SKM-1 treated with dmso at 0.1 percent for 144 hours (cell line): ENCODE data around the gene RSPO3.

Experiments used
- DNase-seq: peaks from one replicate; lab custom pipeline; 2025; ENCODE audit not compliant: unreplicated experiment; lab: John Stamatoyannopoulos, UW

RSPO3 gene

DNA sequence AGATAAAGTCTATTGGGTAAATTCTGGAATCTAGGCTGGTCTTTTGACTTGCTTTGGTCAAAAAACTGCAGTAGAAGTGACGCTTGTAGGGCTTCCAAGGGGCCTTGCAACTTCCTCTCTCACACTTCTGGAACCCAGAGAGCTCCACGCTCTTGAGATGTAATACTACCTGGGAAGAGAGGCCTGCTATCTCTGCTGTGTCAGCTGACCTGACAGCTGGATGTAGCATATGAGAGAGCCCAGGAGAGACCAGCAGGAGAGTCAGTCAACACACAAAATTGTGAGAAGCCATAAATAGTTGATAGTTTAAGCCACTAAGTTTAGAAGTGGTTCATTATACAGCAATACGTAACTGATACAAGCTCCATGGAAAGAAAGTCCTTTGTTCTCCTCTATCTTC is 7.8 kb upstream of the RSPO3 start:
- no peak for DNase-seq

DNA sequence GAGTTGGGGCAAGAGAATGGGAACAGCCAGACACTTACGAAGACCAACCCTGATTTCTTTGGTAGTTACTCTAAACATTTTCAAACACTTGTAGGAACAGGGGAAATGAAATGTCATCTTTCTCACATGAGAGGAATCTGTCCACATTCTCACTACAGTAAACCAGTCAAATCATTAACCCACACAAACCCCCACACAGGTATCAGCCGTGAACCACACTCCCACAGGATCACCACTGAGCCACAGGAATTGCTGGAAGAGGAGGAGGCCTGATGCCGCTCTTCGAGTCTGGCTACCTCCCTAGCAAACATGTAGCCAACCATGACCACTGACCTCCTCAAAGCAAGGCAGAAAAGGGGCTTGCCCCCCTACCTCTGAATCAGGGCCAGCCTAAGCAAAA is 6.9 kb upstream of the RSPO3 start:
- DNase-seq: no peak

DNA sequence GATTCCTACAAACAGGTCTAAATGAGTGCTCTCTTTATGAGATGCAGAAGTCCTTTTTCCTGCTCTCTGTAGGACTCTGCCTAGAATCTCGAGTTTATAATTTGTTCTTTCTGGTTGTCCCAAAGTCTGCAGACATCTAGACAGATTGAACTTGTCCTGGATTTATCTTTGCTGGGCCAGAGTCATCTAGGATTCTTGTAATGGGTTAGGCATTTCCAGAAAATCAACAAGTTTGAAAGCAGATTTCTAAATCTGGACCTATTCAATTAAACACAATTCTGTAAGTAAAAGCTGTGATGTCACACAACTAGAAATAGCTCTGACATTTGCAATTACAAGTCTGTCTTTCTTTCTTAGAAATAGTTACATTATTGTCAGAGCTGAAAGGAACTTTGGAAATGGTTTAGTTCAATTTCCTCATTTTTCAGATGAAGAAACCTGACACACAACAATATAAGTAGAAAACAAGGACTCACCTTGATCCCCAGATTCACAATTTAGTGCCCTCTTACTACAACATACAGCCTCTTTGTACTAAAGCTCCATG is 4.2 kb upstream of the RSPO3 start:
- no peak for DNase-seq

DNA sequence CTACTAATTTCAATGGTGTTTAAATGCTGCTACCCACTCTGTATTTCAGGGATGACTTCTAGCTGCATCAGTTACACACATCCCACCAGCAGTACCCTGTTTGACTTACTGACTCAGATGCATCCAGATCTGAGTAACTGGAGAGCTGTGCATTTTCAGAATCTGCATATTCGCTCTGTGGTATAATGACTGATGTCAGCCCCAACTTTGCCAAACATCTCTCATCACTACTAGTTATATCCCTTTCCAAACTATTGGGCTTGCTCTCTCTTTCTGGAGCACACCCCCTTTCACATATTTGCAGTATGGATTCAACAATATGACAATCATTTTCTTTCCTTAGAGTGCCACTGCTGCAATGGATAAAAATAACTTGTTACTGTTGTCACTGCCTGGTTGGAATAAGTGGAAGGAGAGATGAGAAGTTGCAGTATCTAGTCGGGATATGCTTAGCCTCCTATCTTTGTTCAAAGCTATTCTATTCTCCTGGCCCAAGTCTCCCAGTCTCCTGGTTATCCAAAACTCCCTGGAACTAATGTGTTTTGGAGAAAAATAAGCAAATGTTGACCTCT is 3.3 kb upstream of the RSPO3 start:
- DNase-seq: no peak

DNA sequence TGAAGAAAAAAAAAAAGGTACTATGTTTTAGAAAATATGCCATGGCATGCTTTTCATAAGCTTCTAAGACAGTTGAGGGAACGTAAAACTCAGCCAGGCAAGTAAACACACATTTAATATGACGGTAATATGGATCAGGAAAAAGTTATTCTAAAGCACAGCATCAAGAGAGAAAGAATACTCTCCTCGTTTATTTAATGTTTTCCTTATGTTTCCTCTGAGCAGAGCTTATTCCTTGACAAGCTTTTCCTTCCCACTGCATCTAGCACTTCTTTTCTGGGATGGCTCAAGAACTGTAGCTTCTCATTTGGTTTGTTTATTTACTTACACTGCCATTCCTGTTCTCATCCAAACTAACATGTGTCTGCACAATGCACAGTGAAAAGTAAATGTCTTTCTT is 2.7 kb upstream of the RSPO3 start:
- no peak for DNase-seq

DNA sequence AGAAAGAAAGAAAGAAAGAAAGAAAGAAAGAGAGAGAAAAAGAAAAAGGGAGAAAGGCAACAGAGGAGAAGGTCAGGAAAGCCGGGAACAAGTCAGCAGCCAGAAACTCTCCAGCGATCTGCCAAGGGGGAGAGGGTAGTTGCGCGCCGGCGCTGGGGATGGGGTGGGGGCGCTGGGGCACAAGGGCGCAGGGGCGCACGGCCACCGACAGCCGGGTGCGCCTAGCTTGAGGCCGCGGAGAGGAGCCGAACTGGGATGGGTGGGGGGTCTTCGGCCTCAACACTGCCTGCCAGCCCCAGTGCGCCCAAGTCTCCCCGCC is 533 bp upstream of the RSPO3 start:
- no peak for DNase-seq

DNA sequence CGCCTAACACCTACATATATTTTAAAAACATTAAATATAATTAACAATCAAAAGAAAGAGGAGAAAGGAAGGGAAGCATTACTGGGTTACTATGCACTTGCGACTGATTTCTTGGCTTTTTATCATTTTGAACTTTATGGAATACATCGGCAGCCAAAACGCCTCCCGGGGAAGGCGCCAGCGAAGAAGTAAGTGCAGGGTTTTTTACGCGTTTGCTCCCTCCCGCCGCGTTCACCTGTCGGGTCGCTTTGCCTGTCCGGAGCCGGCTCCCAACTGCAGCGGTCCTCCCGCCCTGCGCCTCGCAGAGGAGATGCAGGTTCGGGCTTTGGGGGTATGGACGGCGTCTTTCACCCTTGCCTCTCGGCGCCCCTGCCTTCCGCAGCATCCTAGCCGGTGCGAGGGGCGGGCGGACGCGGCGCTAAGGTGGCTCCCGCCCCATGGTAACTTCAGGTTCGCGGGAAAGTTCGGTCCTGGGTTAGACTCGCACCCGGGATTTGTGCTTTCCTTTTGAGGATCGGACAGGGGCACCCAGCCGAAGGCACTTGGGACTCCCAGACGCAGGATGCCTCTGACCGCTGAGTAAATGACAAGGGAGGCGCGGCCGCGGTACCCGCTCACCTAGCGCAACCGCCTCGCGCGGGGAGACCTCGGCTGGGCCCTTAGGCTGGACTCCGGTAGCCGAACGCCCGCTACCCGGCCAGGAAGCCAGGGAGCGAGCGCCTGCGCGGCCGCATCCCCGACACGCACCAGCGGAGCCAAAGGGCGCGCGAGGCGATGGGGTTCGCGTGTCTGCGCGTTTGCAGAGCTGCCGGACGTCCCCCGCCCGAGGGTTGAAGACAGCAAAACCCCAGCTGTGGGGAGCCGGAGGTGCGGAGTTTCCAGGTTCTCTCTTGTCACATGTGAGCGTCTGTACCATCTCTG is 891 bp downstream of the RSPO3 start:
- DNase-seq: no peak

DNA sequence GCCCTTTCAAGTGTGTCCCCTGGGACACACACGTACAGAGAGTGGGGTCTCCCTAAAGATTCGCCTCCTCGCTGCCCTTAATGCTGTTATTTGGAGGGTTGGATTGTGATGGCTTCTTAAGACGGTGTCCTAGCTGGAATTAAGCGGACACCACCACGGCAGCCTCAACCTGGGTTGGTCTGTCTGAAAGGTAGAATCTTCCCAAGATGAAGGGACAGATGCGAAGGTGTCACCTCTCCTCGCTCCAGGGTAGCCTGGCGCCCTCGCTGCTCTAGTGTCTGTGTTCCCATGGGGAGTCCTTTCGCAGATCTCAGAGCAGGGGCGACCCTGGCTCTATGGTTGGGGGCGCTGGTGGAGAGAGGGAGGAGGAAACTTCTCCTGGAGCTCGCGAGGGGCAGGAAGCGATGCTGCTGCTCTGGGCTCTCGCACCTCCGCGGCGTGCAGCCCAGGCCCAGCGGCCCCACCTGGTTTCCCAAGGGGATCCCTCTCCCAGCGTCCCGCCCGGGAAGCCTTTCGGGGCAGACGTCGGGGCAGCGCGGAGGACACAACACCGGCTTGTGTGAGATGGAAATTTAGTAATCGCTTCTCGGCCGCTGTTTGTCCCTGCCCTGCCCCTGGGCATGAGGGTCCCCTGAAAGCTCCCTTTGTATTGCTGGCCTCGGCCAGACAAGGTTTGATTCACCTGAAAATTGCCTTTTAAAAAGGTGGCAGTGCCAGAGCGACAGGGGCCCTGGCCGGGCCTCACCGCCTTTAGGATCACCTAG is 1.7 kb downstream of the RSPO3 start:
- DNase-seq: no peak

DNA sequence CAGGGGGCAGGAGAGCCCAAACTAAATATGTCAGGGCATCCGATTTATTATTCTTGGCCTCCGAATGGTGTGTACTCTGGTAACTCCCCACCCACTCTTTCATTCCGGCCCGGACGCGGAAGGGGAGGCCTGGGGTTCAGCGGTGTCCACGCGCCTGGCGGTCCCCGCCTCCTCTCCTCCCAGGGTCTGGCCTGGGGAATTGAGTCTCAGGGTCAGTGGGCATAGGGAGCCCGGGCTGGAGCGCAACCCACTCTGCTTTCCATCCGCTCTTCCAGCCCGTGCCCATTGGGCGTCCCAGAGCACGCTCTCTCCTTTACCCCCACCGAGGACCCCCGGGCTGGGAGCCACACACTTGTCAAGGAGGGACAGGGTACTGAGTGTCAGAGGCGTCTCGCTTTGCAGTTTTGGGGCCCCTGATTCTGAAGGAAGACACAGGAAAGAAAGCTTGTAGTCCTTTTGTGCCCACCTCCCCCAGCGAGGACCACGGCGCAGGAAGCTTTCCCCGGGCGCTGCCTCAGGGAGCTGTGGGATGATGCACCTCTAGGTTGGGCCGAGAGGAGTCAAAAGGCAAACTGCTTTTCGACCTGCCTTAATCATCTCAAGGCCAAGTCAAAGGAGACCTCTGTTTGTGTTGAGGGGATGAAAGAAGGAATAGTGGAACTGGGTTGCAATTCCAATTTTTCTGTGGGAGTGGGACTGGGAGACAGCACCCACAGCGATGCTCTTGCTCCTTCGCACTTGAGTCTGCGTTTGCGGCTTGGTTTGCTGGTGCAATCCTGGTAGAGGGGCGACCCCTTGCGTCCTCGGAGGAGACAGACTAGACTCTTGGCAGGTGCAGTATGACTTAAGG is 2.5 kb downstream of the RSPO3 start:
- DNase-seq: peak; percentile 65

DNA sequence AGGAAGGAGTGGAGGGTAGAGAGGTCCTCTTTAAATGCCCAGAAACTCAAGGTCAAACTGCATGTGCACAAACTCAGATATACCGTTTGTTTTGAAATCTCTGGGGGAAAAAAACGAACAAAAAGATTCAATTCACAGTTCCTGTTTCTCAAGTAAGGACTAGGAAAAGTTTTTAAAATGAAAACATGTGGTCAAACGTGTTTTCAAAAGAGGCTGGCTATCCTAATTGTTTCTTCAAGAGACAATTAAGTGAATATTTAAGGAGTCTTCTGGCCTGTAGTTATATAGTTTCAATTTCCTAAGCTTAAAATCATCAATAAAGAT is 3.1 kb downstream of the RSPO3 start:
- DNase-seq: no peak

DNA sequence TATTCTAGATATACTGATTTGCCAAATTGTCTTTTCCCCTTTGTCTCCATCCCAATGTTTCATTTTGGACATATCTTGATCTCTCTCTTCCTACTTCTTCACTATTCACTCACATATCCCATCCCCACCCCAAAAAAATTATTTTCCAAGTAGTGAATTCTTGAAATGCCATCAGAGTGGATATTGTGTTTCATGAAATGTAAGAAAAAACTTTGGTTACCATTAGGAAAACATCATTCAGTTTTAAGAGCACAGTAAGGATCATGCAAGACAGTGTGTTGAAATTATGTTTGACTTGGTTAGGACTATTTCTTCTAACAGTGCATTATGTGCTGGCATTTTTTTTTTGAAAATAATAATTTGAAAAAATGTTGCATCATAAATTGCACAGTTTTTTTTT is 5.7 kb downstream of the RSPO3 start:
- no peak for DNase-seq

DNA sequence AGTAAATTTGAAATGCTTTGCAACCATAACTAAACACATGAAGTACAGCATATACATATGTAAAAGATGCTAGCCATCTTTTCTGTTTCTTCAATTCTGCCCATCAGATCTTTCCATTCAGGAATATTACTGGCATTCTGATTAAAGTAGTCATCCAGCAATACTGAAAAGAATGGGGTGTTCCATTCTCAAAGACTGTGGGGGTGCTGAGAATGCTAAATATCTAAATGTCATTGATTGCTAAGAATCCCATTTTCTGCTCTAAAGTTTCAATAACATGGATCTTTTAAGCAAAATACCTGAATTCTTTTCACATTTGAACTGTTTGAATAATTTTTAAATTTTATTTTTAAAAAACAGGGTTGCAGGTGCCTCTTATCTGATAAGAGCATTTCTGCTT is 6.2 kb downstream of the RSPO3 start:
- DNase-seq: no peak

DNA sequence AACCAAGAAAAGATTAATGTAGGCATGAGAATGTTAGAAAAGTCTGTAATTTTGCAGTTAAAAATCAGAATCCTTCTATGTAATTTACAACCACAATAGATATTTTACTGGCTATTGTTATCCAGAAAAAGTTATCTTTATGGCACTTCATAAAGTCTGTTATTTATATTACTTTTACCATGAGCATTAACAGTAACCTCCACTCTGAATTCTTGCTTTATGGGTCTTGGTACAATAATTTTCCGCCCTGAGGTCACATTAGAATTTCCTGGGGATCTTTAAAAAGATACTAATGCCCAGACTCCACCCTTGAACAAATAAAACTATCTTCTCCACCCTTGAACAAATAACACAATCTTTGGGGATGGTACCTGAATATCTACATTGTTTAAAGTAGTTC is 9.6 kb downstream of the RSPO3 start:
- DNase-seq: no peak

DNA sequence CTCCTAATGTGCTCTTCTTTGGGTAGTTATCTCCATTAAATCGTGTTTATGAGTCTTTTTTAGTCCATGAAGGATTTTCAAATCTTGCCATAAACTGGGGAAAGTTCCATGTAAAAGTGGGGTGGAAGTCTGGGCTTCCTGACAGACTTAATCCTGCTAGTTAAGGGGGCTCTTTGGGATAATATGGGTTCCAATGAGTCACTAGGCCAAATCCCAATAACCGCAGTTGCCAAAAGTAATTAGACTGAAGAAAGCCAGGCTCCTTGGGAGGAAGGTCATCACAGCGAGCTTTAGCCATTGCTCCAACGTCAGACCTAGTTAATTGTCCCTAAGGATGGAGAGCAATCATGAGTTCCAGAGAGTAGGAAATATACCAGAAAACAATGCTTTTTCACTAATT is 10.8 kb downstream of the RSPO3 start:
- no peak for DNase-seq

DNA sequence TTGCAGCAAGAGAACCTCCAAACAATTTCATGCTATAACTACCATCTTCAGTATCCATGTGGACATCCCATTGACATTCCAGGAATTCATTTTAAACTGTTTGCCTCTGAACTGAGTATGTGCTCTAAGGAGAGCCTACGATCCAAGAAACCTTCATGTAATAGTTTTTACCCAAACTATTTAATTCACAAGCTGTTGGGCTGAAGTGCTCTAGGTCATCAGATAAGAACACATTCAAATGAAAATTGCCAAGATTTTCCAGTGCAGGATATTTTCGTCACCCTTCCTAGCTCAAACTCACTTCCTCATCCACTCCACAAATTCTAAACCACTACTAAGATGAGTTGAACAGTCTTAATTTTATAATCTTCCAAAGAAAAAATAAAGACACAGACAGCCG is 12.8 kb downstream of the RSPO3 start:
- DNase-seq: no peak

DNA sequence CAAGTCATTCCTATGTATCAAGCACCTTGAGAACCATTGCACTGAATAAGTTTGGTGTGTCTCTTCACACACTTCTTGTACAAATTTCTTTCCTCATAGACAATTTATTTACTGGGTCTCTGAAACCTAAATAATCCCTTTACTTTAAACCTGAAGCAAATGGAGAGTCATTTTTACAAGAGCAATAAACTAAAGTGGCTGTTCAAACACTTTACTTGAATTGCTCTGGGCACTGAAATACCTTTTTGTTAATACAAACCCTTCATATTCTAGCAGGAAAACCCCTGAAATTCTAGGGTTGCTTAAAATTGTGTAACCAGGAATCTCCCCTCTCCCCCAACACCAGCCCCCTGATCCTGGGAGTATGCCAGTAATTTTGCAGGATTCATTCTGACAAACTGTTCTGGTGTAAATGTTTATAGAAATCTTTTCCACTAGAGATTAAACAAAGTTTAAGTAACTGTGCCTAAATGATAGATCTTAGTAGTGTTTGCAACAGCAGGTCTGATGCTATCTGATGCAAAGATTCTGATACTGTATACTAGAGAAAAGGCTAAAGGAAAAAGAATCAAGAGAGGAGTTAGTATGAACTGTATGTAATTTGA is 13.4 kb downstream of the RSPO3 start:
- DNase-seq: no peak

DNA sequence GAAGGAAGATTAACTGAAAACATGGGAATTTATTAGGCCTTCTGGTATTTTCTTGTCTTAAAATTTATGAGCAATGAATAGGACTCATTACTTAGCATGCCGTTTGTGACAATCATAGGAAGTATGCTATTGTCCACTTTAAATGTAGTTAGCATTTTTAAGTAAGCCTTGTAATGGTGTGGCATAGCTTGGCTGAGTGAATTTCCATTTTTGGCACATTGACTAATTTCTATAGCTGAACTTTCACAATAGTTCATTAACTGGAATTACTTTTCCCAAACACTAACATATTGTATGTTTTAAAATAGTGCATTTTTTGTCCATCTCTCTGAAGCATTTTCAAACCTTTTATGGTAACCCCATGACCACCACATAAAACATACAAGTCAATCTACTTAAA is 15.7 kb downstream of the RSPO3 start:
- no peak for DNase-seq

DNA sequence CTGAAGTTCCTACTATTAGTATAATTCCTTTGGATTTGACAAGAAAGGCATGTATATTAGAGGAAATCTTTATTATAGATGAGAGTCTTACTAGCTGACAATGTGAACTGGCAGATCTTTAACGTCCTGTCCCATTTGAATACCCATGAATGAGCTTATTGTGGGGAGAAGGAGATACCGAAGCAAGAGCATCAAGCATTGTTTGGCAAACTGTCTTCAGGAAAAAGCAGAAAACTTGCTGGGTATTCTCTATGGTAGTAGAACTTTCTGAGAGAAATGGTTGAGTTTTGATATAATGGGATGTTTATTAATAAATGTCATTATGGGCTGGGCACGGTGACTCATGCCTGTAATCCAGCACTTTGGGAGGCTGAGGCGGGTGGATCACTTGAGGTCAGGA is 18.3 kb downstream of the RSPO3 start:
- no peak for DNase-seq

DNA sequence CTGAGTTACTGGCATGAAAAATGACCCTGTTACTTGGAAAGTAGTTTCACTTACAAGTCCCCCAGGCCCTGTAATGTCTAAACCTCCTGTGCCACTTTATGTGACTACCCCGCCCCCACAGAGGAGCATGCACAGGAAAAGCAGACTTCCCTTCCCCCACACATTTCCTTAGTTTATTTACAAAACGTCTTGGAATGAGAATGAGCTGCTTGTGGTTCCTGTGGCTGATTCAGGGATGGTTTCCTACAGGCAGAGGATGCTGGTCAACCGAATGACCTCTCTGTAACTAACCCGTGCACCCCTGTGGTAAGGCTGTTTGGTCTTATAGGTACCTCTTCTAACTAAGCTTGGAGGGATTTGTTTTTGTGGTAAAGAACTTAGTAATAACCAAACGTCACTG is 28.5 kb downstream of the RSPO3 start:
- no peak for DNase-seq

DNA sequence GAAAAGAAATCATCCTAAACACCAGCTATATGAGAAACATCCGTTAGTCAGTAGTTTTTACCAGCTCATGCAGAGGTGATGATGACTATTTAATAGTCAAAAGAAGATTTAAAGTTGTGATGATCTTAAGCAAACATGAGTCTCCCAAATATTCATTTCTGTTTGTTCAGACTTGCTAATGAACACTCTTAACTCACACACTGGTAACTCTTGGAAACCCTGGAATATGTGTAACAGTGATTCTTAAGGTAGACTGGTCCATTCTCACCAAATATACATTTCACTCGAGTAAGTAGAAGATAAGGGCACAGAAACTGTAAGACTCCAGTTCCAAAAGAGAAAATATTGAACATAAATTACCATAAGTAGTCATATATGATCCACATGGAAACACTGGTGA is 29.1 kb downstream of the RSPO3 start:
- DNase-seq: no peak

DNA sequence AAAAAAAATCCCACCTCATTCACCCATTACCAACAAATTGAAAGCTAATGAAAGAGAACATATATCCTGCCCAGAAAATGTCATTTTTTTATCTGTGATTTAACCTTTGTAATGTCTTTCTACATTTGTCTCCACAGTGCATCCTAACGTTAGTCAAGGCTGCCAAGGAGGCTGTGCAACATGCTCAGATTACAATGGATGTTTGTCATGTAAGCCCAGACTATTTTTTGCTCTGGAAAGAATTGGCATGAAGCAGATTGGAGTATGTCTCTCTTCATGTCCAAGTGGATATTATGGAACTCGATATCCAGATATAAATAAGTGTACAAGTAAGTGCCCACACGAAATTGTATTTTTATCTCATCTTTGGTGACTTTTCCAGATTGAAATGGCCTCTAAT is 30.0 kb downstream of the RSPO3 start:
- DNase-seq: no peak
